HG02981 (cell line): Measurements from ENCODE around the gene TCF4.

Source experiments
- ATAC-seq: cut with Tn5 transposase; IDR thresholded peaks from one replicate; pipeline ENCODE4 v1.9.1; 2021; ENCODE audit warnings: mild to moderate bottlenecking, moderate library complexity; ENCODE audit not compliant: unreplicated experiment

TCF4 gene

DNA sequence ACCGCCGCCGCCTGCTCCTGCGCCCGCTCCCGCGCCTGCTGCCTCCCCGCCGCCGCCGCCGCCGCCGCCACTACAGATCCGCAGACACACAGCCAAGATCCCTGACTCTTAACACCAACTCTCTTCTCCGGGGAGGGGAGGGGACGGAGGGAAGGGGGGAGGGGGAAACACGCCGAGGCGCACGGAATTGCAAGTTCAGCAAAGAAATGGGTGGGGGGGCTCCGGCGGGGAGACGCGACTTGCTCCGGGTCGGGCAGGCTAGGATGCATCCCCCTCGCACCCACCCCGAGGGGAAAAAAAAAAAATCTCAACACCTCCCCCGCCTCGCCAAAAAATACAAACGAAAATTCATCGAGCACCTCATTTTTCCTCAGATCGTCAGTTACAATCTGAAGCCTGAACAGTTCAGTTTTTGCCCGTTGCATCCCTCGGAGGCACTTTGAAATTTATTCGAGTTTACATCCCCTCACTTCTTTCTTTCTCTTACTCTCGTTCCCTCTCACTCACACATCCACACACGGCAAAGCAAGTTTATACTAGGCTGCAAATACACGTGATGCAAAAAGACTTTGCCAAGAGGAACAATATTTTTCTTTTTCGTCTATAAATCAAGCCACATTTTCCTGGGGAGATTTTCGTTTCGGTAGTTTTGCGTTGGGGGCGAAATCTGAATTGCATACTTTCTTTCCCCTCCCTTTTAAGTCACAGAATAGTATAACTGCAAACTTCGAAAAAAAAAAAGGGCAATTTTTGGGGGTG is at the start of gene TCF4:
TSS of gene TCF4 (minus strand) at position 82 of the 759 bp plus-strand sequence. CDS start 1,076 bp downstream, outside the sequence.
- no peak for ATAC-seq

GRCh38 chr18:55637204-55637603 is 49.2 kb upstream of the TCF4 start:
- ATAC-seq, result no peak

DNA sequence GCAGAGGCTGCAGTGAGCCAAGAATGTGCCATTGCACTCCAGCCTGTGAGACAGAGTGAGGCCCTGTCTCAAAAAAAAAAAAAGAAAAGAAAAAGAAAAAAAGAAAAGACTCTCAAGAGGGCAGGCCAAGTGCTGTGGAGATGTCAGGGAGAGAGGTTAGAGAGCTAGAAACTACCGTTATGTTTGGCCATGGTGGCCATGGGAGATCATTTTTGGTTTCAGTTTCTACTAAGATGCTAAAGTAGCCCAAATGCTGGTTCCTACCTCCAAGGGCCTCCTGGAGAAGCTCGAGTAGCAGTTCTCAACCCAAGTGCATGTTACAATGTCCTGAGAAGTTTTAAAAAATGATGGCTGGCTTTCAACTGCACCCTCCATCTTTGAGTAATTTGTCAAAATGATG is 47.4 kb upstream of the TCF4 start:
- ATAC-seq, result no peak

DNA sequence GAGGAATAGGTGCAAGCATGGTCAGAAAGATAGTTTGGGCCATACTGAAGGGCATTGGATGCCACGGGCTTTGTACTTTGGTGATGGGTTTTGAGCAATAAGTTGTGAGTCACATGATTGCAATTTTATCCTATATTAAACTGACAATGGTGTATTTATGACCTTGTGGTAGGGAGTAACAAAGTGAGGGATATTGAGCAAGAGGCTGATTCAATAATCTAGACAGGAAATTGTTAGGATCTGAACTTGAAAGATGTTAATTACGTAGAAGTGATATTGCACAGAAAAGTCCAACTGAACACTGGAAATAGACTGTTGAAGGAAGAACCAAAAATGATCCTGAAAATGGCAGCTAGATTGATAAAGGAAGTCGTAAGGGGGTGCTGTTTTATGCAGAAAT is 46.6 kb upstream of the TCF4 start:
- ATAC-seq, result no peak

DNA sequence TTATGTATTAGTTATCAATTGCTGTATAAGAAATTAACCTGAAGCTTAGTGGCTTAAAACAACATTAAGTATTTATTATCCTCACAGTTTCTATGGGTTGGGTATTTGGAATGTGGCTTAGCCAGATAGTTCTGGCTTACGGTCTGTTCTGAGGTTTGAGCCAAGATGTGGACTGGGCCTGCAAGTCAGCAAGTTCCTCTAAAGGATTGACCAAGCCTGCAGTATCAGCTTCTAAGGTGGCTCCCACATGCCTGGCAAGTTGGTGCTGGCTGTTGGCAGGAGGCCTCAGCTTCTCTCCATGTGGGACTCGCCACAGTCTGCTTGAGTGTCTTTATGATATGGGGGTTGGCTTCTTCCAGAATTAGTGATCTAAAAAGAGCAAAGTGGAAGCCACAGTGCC is 45.0 kb upstream of the TCF4 start:
- no peak for ATAC-seq

DNA sequence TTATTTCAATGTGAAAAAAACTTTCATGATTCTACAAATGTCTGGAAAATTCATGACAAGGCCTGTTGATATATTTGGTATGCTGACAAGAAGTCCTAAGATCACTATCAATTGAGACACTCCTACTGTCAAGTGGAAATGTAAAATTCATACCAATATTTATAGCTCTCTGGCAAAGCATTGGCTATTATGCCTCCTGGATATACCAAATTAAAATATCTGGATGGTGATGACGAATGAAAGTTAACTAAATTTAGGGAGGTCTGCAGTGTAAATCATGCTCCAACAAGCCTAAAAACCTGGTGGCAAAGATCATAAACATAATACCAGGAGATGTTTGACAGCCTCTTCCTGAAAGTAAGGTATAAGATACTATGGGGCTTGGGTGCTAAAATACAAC is 41.1 kb upstream of the TCF4 start:
- no peak for ATAC-seq

- no peak for ATAC-seq
Observed at GRCh38 chr18:55627007-55627406, 39.0 kb upstream of the TCF4 start.

DNA sequence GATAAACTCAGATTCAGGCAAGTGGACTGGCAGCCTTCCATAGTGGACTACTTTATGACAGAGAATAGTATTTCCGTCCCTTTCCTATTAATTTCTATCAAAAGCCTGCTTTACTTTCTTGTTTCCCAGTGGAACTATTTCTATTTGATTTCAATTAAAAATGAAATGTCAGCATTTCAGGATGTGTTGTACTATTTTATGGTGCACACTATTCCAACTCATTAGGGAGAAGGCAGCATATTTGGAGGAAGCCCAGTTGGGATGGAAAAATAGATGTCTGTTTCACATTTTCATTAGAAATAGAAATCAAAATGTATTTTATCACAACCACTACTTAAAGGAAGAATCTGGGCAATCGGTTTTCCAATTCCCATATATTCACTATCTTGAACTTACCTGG is 37.9 kb upstream of the TCF4 start:
- ATAC-seq, result no peak

- no peak for ATAC-seq
Observed at GRCh38 chr18:55623626-55624025, 35.6 kb upstream of the TCF4 start.

DNA sequence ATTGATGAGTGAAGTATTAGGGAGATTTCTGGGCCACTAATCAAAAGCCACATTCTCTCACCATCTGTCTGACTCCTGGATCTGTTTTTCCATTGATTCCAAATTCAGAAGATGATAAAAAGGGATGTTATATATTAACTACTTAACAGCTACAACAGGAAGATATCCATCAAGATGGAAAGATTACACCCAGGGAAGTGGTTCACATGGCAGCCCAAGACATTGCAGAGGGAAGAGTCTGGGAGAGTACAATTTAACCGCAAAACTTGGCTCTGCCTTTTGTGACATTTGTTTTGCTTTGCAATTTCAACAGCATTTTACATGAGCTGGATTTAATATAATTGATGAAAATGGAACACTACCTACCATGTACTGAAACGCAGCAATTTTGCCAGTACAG is 22.5 kb upstream of the TCF4 start:
- ATAC-seq, result no peak

- no peak for ATAC-seq
Observed at GRCh38 chr18:55609160-55609825, 21.3 kb upstream of the TCF4 start.

GRCh38 chr18:55608497-55608896 is 20.5 kb upstream of the TCF4 start:
- ATAC-seq, result no peak

GRCh38 chr18:55607773-55608172 is 19.8 kb upstream of the TCF4 start:
- no peak for ATAC-seq

DNA sequence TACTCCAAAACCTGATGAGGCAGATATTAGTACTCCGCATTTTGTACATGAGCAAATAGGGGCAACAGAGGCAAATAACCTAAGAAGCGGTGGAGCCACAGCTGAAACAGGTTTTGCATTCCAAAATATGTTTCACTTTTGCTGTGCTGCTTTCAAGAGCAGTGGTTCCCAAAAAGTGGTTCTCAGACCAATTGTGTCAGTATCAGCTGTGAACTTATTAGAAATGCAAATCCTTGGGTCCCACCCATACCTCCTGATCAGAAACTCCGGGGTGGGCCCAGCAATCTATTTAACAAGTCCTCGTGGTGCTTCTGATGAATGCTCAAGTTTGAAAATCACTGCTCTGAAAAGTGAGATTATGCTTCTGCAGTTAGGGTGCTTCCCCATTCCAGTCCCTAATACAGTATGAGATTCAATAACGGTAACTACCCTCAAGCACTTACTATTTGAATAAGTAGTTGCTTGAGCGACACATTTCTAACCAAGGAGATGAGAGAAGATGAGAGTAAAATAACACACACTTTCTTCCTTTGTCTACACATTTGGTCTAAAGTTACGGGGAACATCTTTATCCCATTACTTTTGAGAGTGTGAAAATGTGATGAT is 17.8 kb upstream of the TCF4 start:
- peak; percentile 75 for ATAC-seq

DNA sequence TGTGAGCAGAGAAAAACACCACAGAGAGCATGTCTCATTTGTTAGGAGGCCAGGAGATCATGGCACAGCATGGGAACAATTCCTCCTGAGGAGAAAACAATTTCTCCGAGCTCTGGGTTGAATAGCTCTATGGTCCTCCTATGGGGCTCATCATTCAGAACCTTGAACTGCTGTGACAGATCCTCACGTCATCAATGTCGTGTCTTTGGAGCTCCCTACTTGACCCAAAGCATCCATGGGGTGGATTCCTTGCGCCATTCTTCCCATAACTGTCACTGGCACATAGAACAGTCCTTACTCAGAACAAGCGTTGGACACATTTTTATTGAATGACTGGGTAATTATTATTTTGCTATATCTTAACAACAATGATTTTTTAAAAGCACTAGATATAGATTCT is 15.8 kb upstream of the TCF4 start:
- ATAC-seq, result no peak

DNA sequence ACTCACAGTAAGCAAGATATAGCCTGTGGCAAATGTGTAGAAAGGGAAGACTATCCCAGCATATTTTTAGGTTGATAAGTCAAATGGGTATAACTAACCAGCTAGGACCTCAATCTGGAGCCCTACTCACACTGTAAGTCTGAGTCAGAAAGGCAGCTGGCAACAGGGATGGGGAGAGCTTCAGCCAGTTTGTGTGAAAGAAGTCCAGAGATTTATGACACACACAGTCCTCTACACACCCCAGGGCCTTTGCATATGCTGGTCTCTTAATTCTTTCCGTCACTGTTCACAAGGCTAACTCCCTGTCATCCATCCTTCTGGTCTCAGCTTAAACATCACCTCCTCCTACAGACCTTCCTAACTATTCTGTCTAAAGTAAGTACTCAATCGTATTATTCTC is 5.9 kb upstream of the TCF4 start:
- no peak for ATAC-seq

DNA sequence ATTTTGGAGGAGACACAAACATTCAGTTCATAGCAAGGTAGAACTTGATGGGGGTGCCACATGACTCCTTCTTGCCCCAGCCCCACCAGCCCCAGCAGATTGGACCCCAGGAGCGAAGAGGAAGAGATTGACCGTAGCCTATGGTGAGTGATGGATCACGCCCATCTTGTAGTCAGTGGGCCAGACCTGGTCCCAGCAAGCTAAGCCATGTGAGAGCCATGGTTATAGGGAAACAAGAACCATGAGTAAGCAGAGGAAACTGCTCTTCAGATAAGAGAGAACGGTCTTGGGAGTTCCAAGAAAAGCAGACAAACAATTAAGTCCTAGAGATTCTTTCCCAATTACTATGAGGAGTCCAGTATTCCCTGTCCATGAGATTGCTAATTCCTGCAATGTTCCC is 4.6 kb upstream of the TCF4 start:
- no peak for ATAC-seq

DNA sequence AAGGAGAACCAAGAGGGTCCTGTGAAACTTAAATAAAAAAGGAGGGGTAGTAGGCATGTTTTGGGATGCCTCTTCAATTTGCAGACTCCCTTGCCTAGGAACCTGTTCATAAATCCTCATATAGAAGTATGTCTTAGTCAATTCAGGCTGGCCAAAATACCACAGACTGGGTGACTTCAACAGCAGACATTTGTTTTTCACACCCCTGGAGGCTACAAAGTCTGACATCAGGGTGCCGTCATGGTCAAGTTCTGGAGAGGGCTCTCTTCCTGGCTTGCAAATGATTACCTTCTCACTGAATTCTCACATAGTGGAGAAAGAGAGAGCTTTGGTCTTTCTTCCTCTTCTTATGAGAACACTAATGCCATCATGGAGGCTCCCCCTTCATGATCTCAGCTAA is 4.1 kb upstream of the TCF4 start:
- no peak for ATAC-seq

GRCh38 chr18:55589625-55590291 is 1.8 kb upstream of the TCF4 start:
- peak; percentile 75 for ATAC-seq

DNA sequence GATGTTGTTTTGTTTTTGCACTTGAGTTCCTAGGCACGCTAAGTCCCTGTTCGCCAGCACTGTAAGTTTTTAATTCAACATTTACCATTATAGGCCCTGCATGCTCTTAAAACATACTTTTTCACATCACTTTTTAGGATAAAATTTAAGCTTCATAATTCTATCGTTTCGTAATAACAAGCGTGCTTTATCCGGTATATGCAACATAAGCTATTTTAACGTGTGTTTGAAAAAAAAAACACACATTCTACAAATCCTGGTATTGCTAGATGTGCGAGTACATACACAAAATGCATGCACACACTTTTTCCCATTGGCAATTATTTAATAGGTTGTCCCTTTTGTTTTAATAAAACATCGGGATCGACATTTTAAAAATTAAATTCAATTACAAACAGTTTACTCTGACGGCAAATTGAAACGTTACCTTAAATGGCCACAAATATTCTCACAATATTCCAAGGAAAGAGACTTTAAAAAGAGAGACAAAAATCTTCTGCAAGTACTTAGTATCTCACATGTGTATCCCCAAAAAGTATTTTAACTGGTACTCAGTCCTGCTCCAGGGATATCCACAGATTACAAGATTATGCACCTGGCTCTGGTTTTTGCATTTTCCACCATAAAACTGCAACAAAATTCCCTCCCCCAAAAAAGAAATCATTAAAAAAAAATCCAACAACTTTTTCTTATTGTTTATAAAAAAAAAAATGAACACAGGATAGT is 1.0 kb upstream of the TCF4 start:
- no peak for ATAC-seq
